ENCODE results near the gene ZNF217.
"Not testable (repeated sequence)": the region's sequence is repeated elsewhere in the genome, so short reads cannot be mapped to it uniquely, and the experiment has no call there.

Gene ZNF217

DNA sequence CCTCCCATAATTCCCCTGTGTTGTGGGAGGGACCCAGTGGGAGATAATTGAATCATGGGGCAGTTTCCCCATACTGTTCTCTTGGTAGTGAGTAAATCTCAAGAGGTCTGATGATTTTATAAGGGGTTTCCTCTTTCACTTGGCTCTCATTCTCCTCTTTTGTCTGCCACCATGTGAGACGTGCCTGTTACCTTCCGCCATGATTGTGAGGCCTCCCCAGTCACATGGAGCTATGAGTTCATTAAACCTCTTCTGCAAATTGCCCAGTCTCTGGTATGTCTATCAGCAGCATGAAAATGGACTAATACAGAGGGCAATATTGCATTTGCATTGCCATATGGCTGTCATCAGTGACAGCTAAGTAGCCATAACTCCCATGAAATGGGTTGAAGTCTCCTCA is 63.2 kb downstream of the ZNF217 start:
- DNase-seq (ENCODE audit: low read depth) = no peak

DNA sequence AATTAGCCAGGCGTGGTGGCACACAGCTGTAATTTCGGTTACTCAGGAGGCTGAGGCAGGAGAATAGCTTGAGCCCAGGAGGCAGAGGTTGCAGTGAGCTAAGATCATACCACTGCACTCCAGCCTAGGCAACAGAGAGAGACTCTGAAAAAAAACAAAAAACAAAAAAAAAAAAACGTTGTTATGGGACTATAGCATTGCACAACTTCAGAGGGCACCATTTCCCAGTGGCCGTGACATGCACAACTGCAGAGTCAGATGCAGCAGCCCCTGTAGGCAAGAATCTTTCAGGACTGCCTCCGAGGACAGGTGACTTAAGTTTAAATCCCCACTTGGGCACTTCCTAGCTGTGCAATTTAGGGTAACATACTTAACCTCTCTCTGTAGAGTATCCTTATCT is 64.0 kb downstream of the ZNF217 start:
- DNase-seq (ENCODE audit: low read depth) = no peak

DNA sequence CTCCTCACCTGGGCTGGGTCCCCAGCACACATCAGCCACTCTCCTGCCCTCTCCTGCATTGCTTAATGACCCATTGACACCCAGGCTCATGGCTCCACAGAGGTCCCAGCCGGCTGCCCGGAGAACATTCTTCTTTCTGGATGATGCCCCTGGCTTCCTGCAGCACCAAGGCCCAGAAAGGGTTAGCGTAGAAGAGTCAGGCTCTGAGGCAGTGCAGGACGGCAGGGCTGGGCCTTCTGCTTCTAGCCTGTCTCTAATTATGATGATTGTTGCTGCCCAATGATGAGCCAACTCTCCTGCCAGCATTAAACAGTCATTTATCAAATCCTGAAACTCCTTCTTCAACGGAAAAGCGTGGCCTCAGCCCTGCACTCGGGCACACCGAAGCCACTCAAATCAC is 66.4 kb downstream of the ZNF217 start:
- no peak for DNase-seq (ENCODE audit: low read depth)

DNA sequence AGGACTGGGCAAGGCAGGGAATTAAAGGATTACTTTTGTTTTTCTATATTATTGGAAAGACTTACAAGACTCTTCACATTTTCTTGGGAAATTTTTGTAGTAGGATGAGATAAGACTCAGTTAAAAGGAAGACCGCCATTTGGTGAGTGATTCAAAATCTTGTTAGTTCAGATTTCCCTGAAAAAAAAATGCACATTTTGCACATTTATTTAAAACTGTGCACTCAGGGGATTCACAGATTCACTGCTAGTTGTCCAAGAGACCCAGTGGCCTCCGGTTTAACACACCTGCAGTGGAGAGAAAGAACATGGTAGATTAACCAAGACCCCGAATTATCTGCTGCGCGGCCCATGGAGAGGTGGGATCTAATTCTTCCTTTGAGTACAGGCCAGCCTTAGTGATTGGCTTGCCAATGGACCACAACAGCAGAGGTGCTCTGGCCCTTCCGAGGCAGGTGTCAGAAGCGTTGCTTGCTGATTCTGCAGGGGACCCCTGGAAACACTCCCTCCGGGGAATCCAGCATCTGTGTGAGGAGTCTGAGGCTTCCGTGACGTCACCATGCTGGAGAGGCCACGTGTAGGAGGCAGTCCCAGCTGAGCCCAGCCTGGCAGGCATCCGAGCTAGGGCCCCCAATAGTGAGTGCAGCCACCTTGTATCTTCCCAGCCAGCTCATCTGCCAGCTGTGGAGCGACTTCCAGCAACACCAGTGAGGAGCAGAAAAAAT is 68.9 kb downstream of the ZNF217 start:
- DNase-seq (ENCODE audit: low read depth) = no peak

DNA sequence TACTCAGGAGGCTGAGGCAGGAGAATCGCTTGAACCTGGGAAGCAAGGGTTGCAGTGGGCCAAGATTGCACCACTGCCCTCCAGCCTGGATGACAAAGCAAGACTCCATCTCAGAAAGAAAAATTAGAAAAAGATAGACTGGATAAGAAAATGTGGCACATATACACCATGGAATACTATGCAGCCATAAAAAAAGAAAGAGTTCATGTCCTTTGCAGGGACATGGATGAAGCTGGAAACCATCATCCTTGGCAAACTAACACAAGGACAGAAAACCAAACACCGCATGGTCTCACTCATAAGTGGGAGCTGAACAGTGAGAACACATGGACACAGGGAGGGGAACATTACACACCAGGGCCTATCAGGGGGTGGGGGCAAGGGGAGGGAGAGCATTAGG is 70.0 kb downstream of the ZNF217 start:
- not testable (repeated sequence) for DNase-seq (ENCODE audit: low read depth)

DNA sequence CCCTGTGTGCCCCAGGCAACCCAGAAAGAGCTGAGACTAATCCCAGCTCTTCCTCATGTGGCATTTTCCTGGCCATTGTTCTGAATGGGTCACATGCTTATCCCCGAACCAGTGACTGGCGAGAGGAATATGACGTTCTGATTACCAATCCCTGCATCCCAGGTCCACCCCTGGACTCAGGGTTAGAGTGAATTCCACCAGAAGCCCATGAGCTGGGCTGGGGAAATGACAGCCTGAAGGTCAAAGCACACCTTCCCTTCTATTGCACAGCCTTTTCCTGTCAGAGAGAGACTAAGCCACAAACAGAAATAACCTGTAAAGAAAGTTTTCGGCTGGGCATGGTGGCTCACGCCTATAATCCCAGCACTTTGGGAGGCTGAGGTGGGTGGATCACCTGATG is 70.9 kb downstream of the ZNF217 start:
- DNase-seq (ENCODE audit: low read depth) = no peak

DNA sequence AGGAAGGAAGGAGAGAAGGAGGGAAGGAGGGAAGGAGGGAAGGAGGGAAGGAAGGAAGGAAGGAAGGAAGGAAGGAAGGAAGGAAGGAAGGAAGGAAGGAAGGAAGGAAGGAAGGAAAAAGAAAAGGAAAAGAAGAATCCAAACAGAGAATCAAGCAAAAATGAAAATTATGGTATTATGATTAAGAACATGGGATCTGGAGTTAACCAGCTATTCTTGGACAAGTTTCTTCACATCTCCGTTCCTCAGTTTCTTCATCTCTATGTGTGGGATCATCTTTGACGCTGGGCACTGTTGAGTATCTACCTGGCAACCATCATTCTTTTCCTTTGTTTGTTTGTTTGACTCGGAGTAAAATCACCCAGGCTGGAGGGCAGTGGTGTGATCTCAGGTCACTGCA is 71.6 kb downstream of the ZNF217 start:
- DNase-seq (ENCODE audit: low read depth) = no peak

DNA sequence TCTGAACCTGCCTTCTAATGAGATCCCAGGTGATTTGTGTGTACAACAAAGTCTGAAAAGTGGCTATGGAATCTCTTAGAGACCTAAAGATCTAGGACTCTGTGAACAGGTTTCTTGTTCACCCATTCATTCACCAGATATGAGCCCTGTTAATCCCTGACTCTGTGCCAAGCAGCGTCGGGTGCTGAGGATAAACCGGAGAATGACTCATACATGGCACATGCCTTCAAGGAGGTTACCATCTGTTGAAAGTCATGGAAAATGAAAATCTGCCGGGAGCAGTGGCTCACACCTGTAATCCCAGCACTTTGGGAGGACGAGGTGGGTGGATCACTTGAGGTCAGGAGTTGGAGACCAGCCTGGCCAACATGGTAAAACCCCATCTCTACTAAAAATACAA is 72.2 kb downstream of the ZNF217 start:
- peak; percentile 49 for DNase-seq (ENCODE audit: low read depth)

DNA sequence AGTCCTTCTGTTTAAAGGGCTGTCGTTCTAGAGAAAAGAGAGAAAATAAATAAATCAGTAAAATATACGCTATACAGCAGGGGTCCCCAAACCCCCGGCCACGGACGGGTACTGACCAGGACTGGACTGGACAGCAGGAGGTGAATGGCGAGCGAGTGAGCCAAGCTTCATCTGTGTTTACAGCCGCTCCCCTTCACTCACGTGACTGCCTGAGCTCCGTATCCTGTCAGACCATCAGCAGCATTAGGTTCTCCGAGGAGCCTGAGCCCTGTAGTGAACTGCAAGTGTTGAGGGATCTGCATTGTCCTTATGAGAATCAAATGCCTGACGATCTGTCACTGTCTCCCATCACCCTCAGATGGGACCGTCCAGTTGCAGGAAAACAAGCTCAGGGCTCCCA is 76.5 kb downstream of the ZNF217 start:
- no peak for DNase-seq (ENCODE audit: low read depth)

Measured in HS-27A (cell line).